Fibroblast of villous mesenchyme (primary cell): ENCODE results near the gene NCAM2. TPM values are rescaled to one million over a fixed set of nuclear protein-coding genes. Genes with fewer than 3 reads are reported as not detected.

ENCODE experiments used
- DNase-seq: peaks from one replicate; pipeline ENCODE4 v3.0.0-alpha.2; 2010; ENCODE audit warnings: low read depth
- H3K4me3 ChIP-seq: 2 replicates; pipeline ENCODE4 v1.5.1; 2011; ENCODE audit warnings: low read depth, mild to moderate bottlenecking, low read length
- total RNA-seq: library from RNA; depleted of rRNA; stranded (reverse); fragments of >200 nt; gene quantifications from 2 replicates; pipeline ENCODE4 v1.2.3, GENCODE V29; 2012
- TF ChIP-seq, protein P1 (sequence below): IDR thresholded peaks from 2 replicates; pipeline ENCODE4 v1.5.1; 2012; ENCODE audit warnings: low read depth, mild to moderate bottlenecking, low read length; ENCODE audit not compliant: insufficient read depth

Gene NCAM2
- total RNA-seq, 1 donor, result 5.2 TPM

DNA sequence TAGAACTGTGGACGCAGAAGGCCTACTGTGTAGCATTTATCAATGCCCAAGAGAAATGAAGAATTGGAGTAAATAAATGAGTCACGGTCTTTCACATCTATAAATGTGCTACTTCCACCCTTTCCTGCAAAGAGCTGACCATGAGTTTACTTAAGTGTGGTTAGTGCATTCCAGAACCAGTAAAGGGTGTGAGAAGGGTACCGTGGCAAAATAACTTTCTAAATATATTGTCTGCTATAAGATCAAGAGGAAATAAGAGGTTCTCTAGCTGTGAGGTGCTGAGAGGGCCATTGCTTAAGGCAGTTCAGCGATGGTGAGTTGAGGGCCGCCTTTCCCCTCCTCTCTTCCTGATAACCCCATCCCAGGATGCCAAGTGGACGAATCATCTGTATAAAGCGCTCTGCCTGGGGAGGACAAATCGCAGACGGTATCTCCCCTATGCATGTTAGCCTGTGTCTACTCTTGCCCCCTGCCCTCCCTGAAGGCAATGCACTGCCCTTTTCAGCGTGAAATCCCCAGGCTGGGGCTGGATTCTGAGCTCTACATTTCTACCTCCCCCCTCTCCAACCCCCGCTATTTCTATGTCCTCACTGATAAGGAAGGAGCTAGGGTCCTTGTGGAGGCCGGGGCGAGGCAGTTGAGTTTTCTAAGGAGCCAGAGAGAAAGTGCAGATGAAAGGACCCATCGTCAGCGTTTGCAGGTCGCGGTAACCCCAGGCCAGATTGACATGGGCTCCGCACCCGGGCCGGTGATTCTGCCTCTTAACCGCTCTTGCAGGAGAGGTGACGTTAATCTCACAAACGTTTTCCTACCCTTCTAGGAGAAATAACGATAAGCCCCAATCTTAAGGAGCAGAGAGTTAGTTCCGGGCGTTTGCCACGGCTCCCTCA, 1.5 kb upstream of the NCAM2 start:
- H3K4me3 ChIP-seq, result peak overlapping the region; percentile 53
- TF ChIP-seq, protein P1, sequence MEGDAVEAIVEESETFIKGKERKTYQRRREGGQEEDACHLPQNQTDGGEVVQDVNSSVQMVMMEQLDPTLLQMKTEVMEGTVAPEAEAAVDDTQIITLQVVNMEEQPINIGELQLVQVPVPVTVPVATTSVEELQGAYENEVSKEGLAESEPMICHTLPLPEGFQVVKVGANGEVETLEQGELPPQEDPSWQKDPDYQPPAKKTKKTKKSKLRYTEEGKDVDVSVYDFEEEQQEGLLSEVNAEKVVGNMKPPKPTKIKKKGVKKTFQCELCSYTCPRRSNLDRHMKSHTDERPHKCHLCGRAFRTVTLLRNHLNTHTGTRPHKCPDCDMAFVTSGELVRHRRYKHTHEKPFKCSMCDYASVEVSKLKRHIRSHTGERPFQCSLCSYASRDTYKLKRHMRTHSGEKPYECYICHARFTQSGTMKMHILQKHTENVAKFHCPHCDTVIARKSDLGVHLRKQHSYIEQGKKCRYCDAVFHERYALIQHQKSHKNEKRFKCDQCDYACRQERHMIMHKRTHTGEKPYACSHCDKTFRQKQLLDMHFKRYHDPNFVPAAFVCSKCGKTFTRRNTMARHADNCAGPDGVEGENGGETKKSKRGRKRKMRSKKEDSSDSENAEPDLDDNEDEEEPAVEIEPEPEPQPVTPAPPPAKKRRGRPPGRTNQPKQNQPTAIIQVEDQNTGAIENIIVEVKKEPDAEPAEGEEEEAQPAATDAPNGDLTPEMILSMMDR, result no peak
- DNase-seq, result peak; percentile 10

DNA sequence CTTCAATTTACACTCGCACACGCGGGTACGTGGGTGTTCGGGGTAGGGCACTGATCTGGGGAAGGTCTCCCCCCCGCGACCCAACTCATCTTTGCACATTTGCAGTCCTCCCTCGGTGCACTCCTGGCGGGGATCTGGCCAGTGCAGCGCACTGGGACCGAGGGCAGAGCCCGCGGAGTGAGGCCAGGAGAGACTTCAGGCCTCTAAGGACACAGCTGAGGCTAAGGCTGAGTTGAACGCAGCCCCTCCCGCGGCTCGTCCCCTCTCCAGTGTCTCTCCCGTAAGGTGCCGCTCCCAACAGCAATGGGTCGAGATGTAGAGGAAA, 936 bp upstream of the NCAM2 start:
- TF ChIP-seq, protein P1, result no peak
- no peak for DNase-seq
- peak overlapping the region; percentile 53 for H3K4me3 ChIP-seq

DNA sequence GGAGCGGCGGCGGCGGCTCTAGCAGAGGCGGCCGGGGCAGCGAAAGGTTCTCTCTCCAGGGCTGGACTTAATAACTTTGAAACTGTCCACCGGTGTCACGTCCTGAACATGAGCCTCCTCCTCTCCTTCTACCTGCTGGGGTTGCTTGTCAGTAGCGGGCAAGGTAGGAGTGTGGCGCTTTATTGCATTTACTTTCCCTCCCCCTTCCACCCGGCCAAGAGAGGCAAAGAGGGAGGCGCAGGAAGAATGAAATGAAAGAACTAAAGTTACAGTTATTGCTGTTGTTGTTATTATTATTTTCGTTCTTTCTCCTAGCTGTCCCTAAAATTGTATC, 214 bp downstream of the NCAM2 start:
- H3K4me3 ChIP-seq, result peak overlapping the region; percentile 61
- DNase-seq, result no peak
- TF ChIP-seq, protein P1, result no peak

DNA sequence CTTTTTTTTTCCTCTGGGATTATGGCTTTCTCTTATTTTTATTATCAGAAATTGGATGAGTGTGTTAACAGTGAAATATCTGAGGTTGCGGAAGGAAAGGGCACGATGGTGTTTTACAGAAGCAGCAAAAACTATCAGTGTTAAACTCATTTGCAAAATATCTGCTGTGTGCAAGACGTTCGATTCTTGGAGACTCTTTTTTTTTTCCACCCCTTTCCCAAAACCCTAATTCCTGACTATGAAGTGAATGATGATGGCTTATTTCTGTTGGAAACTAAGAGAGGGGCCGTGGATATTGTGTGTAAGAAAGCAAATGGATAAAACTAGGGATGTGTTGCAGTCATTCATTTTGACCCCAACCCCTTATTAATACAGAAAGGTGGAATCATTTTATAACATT, 677 bp downstream of the NCAM2 start:
- DNase-seq, result no peak
- H3K4me3 ChIP-seq, result peak overlapping the region; percentile 61
- TF ChIP-seq, protein P1, result no peak

DNA sequence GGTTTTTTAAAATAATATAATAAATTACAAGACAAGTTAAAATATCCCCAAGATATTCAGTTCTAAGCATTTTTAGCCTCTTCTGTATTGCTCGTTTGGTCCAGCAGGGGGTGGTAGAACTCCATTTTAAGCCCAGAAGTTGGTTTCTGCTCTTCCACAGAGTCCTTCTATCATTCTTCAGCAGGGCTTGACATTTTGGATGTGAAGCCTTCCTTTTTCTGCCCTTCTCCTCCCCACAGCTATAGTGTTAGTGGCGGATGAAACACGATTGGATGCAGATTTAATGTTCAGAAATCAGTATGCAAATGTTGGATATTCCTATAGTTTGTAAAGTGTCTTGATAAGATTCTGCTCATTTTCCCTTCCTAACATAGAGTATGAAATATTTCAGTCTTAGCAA, 1.4 kb downstream of the NCAM2 start:
- TF ChIP-seq, protein P1, result peak; percentile 81
- no peak overlapping the region for H3K4me3 ChIP-seq
- DNase-seq, result peak; percentile 47

DNA sequence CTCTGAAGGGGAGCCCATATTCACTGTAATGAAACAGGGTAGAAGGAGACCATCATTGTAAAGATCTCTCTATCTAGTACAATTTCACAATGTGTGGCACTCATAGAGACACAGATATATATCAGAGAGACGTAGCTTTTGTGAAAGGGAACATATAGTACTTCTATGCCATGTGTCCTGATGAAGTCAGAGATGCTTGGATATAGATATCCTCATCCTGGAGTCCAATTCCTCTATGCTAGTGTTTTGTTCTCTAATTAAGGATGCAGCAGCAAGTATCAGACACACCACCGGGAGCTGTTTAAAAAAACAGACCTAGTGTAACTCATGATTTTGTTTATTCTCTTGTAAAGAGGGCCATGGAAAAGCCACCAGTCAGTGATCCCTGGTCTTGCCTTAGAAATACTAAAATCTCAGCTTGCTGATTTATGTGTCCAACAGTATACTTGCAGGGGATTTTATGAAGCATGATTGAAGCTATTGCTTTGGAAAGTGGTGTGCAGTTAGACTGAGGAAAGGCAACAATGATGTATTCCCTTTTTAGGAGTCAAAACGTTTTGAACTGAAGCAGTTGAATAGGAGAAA, 2.5 kb downstream of the NCAM2 start:
- TF ChIP-seq, protein P1, result no peak
- H3K4me3 ChIP-seq, result no peak overlapping the region
- no peak for DNase-seq

DNA sequence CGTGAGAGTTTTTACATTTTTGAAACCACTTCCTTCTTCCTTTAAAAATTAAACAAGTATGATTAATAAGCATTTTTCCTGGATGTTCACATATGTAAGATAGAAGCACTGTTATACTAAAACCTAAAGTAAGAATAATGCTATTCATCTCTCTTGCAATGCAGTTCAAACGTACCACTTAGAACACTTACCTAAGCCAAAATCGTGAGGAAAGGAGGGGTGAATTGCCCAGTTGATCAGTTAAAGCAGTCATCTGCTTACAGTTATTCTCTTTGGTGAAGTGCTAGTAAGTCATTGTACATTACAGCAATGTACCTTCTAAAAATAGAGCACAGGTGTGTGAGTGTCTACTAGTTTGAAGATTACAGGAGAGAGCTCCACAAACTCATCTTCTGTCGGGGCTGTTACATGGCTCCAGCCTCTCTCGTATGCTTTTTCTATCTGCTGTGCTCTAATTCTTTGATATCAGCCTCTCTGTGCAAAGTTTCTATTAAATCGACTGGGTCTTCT, 3.4 kb downstream of the NCAM2 start:
- DNase-seq, result no peak
- no peak overlapping the region for H3K4me3 ChIP-seq
- TF ChIP-seq, protein P1, result no peak
